ENCODE results near the gene GATA6. TPM values are rescaled to one million over a fixed set of nuclear protein-coding genes. Genes with fewer than 3 reads are reported as not detected.

Gene GATA6
- total and polyA plus RNA-seq, 2 of the 13 experiments (the other 11 are each of a cell fraction or from before 2014, with no cell fraction given): 0.84 to 3.2 TPM

- ATAC-seq: peak; percentile 33
- H2AFZ ChIP-seq (ENCODE audit: low read length): no peak overlapping the region
- peak overlapping the region; percentile 85 to 91 (median 87) for H3K4me3 ChIP-seq (replicated peaks in 1 of 3; ENCODE audit: insufficient read depth in 1 of 3, low read depth in 2 of 3, low read length in 3 of 3)
- WGBS (ENCODE audit: low lambda C conversion rate): 1% methylated on average over 44 of the region's 49 CpGs
- in situ Hi-C loops (cut with HindIII; ENCODE audit: extremely low pct_ligation_motif_present, low pct_unique_long_range_greater_than_20kb) (loop anchor here (10.0 kb wide), 1 partner anchor 185 kb away; no protein-coding TSS in a partner anchor), intact Hi-C loops (cut with micrococcal nuclease; ENCODE audit: unreplicated experiment) (loop anchor here (1.0 to 10.0 kb wide), 4 partner anchors 45 to 393 kb away; no protein-coding TSS in a partner anchor)
- H3K9ac ChIP-seq (ENCODE audit: insufficient read depth, low read depth, low read length): peak overlapping the region; percentile 72
- no peaks in the 10 kb centered on the region for H3K36me3 ChIP-seq (replicated peaks in 1 of 2; ENCODE audit: control insufficient read depth in 1 of 2, insufficient read depth in 2 of 2, low read length in 2 of 2)
- ChIA-PET CTCF (ENCODE audit: low intra/inter-chr PET ratio, low total read pairs) (no interaction called here), POLR2A (interaction anchor here (1.0 to 1.8 kb wide), 4 partner anchors 25 to 189 kb away, joined by 3 to 6 read pairs (median 4); no protein-coding TSS in a partner anchor)
- peak overlapping the region; percentile 11 for H3K27ac ChIP-seq (ENCODE audit: extremely low read length, insufficient read depth, low read length)
- no peaks in the 10 kb centered on the region for H4K20me1 ChIP-seq (ENCODE audit: insufficient read depth, low read length)
- peak; percentile 7 for DNase-seq (ENCODE audit: low spot score)
- H3K27me3 ChIP-seq (ENCODE audit: control insufficient read depth in 1 of 2, insufficient read depth in 2 of 2, low read length in 2 of 2): peaks cover 0 to 28% of the 10 kb centered on the region in 2 experiments; a peak in 3 of 5 replicates
- BruUV-seq (replicated peaks): TSS peak; percentile 53
- H3K9me3 ChIP-seq (ENCODE audit: low read length): no peaks in the 10 kb centered on the region
- no peak for FAIRE-seq
- H3K4me2 ChIP-seq (ENCODE audit: low read depth, low read length): peak overlapping the region; percentile 87
- peaks cover 40% of the 10 kb centered on the region for H3K4me1 ChIP-seq (ENCODE audit: insufficient read depth, low read length)
- no peaks in the 10 kb centered on the region for H3K79me2 ChIP-seq (ENCODE audit: insufficient read depth, low read length)
- no peak for TF ChIP-seq RARA (CRISPR knock-in tag; IDR thresholded peaks at IDR 0.05)
- TF ChIP-seq YEATS4 (CRISPR knock-in tag; IDR thresholded peaks at IDR 0.05; ENCODE audit: borderline replicate concordance): 0 out of 2 replicates have a peak, but pooled peaks have one; percentile 10
- no peak for TF ChIP-seq NONO (IDR thresholded peaks at IDR 0.05)
- 0 out of 2 replicates have a peak, but pooled peaks have one; percentile 29 for TF ChIP-seq NONO (CRISPR knock-in tag; conservative IDR thresholded peaks at IDR 0.05)
- TF ChIP-seq PHF21A (CRISPR knock-in tag; IDR thresholded peaks at IDR 0.05): peak; percentile 52
- no peak for TF ChIP-seq ZEB1 (IDR thresholded peaks at IDR 0.05; ENCODE audit: insufficient replicate concordance, low read depth)
- TF ChIP-seq ZNF879 (CRISPR knock-in tag; IDR thresholded peaks at IDR 0.05): 0 out of 2 replicates have a peak, but pooled peaks have one; percentile 58
- peak; percentile 6; the same call in 1 of the 2 replicates for TF ChIP-seq CC2D1A (CRISPR knock-in tag; IDR thresholded peaks at IDR 0.05)
- 0 out of 2 replicates have a peak, but pooled peaks have one; percentile 25 for TF ChIP-seq MTA1 (CRISPR knock-in tag; IDR thresholded peaks at IDR 0.05; ENCODE audit: borderline replicate concordance)
- no peak for TF ChIP-seq MBD4 (IDR thresholded peaks at IDR 0.05; ENCODE audit: borderline replicate concordance, low read length)
- 0 out of 2 replicates have a peak, but pooled peaks have one; percentile 7 for TF ChIP-seq GABPB1 (CRISPR knock-in tag; IDR thresholded peaks at IDR 0.05)
- no peak for TF ChIP-seq ZNF737 (CRISPR knock-in tag; IDR thresholded peaks at IDR 0.05; ENCODE audit: borderline replicate concordance)
- no peak for TF ChIP-seq ZNF891 (CRISPR knock-in tag; IDR thresholded peaks at IDR 0.05)
- TF ChIP-seq ZNF44 (CRISPR knock-in tag; IDR thresholded peaks at IDR 0.05): no peak
- no peak for TF ChIP-seq HMGXB3 (CRISPR knock-in tag; IDR thresholded peaks at IDR 0.05; ENCODE audit: borderline replicate concordance)
- TF ChIP-seq MAF1 (CRISPR knock-in tag; IDR thresholded peaks at IDR 0.05; ENCODE audit: borderline replicate concordance): no peak; the same call in 1 of the 2 replicates
These were observed 566 bp downstream of the GATA6 start for GRCh38 chr18:22169889-22170420.
